HG03060 (cell line): ENCODE results near the gene HCN4.
A peak's percentile ranks its signal among the peaks of the same experiment; 100 is the strongest.
"Not testable (repeated sequence)": the region's sequence is repeated elsewhere in the genome, so short reads cannot be mapped to it uniquely, and the experiment has no call there.

Experiments
- ATAC-seq: cut with Tn5 transposase; IDR thresholded peaks from one replicate; pipeline ENCODE4 v1.9.1; 2021; ENCODE audit warnings: low read depth, moderate number of reproducible peaks; ENCODE audit not compliant: unreplicated experiment

Gene HCN4

GRCh38 chr15:73303636-73304035 is 65.1 kb downstream of the HCN4 start:
- ATAC-seq: no peak

- ATAC-seq: not testable (repeated sequence)
Measured at GRCh38 chr15:73300286-73300685, 68.5 kb downstream of the HCN4 start.

- ATAC-seq: no peak
Measured at GRCh38 chr15:73298522-73299245, 70.1 kb downstream of the HCN4 start.

- no peak for ATAC-seq
Measured at GRCh38 chr15:73296609-73297353, 72.0 kb downstream of the HCN4 start.

- no peak for ATAC-seq
Measured at GRCh38 chr15:73295630-73296286, 73.0 kb downstream of the HCN4 start.

- ATAC-seq: no peak
Measured at GRCh38 chr15:73293773-73294172, 75.0 kb downstream of the HCN4 start.

GRCh38 chr15:73291441-73291840 is 77.3 kb downstream of the HCN4 start:
- no peak for ATAC-seq

- ATAC-seq: no peak
Measured at GRCh38 chr15:73287019-73287418, 81.7 kb downstream of the HCN4 start.

- ATAC-seq: no peak
Measured at GRCh38 chr15:73286311-73286710, 82.4 kb downstream of the HCN4 start.

GRCh38 chr15:73284090-73284716 is 84.6 kb downstream of the HCN4 start:
- no peak for ATAC-seq

- ATAC-seq: no peak
Measured at GRCh38 chr15:73283366-73283962, 85.3 kb downstream of the HCN4 start.

GRCh38 chr15:73282567-73283365 is 86.0 kb downstream of the HCN4 start:
- no peak for ATAC-seq

- no peak for ATAC-seq
Measured at GRCh38 chr15:73275862-73276261, 92.9 kb downstream of the HCN4 start.

- peak; percentile 69 for ATAC-seq
Measured at GRCh38 chr15:73273181-73274002, 95.4 kb downstream of the HCN4 start.

GRCh38 chr15:73270366-73271097 is 98.2 kb downstream of the HCN4 start:
- no peak for ATAC-seq
